Skeletal muscle satellite cell (primary cell): ENCODE measurements around the gene JAKMIP1.

Experiments
- H3K27me3 ChIP-seq: 2 replicates; pipeline ENCODE4 v1.7.0; 2013; ENCODE audit warnings: low read length; ENCODE audit not compliant: control insufficient read depth, insufficient read depth
- H3K36me3 ChIP-seq: 2 replicates; pipeline ENCODE4 v1.7.0; 2013; ENCODE audit warnings: mild to moderate bottlenecking, control low read depth, low read length; ENCODE audit not compliant: insufficient read depth
- H3K4me1 ChIP-seq: 2 replicates; pipeline ENCODE4 v1.7.0; 2013; ENCODE audit warnings: low read length; ENCODE audit not compliant: control insufficient read depth, insufficient read depth
- H3K4me2 ChIP-seq: 2 replicates; pipeline ENCODE4 v1.7.0; 2013; ENCODE audit warnings: mild to moderate bottlenecking, low read length
- H3K4me3 ChIP-seq: 2 replicates; pipeline ENCODE4 v1.7.0; 2013; ENCODE audit warnings: low read length
- H3K9ac ChIP-seq: 2 replicates; pipeline ENCODE4 v1.7.0; 2013; ENCODE audit warnings: mild to moderate bottlenecking, low read depth, low read length, moderate library complexity
- H3K9me3 ChIP-seq: replicated peaks from 2 replicates; pipeline ENCODE4 v1.7.0; 2013; ENCODE audit warnings: mild to moderate bottlenecking, control low read depth, low read length

Gene JAKMIP1

GRCh38 chr4:6118201-6118600, 82.1 kb downstream of the JAKMIP1 start:
- no peak overlapping the region for H3K4me3 ChIP-seq
- H3K9ac ChIP-seq = no peak overlapping the region
- no peaks in the 10 kb centered on the region for H3K27me3 ChIP-seq
- no peak overlapping the region for H3K4me2 ChIP-seq
- no peaks in the 10 kb centered on the region for H3K4me1 ChIP-seq
- no peaks in the 10 kb centered on the region for H3K36me3 ChIP-seq
- H3K9me3 ChIP-seq = no peaks in the 10 kb centered on the region

GRCh38 chr4:6116696-6117285, 83.6 kb downstream of the JAKMIP1 start:
- no peaks in the 10 kb centered on the region for H3K36me3 ChIP-seq
- no peak overlapping the region for H3K9ac ChIP-seq
- H3K4me2 ChIP-seq = no peak overlapping the region
- no peak overlapping the region for H3K4me3 ChIP-seq
- peaks cover 3% of the 10 kb centered on the region for H3K27me3 ChIP-seq
- no peaks in the 10 kb centered on the region for H3K4me1 ChIP-seq
- H3K9me3 ChIP-seq = no peaks in the 10 kb centered on the region

GRCh38 chr4:6115746-6116586, 84.4 kb downstream of the JAKMIP1 start:
- H3K4me3 ChIP-seq = no peak overlapping the region
- H3K9me3 ChIP-seq = no peaks in the 10 kb centered on the region
- H3K36me3 ChIP-seq = no peaks in the 10 kb centered on the region
- peaks cover 6% of the 10 kb centered on the region for H3K27me3 ChIP-seq
- no peak overlapping the region for H3K9ac ChIP-seq
- no peaks in the 10 kb centered on the region for H3K4me1 ChIP-seq
- H3K4me2 ChIP-seq = no peak overlapping the region

DNA sequence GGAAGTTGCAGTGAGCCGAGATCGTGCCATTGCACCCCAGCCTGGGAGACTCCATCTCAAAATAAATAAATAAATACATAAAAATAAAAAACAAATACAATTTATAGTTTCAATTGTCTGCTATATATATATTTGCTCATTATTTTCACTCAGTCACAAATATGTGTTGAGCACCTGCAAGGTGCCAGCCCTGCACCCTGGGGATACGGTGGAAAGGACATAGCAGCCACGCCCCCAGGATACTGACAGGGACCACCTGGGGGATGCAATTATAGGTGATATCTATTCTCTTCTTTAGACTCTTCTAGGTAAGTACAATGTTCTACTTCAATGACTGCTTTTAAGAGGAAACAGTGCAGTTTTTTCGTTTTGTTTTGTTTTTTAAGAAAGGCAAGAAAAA, 85.0 kb downstream of the JAKMIP1 start:
- Histone ChIP-seq H3K4me2 (no peak overlapping the region), H3K4me1 (no peaks in the 10 kb centered on the region), H3K9me3 (no peaks in the 10 kb centered on the region), H3K9ac (no peak overlapping the region), H3K4me3 (no peak overlapping the region), H3K27me3 (peaks cover 6% of the 10 kb centered on the region), H3K36me3 (no peaks in the 10 kb centered on the region)

GRCh38 chr4:6114601-6115000, 85.7 kb downstream of the JAKMIP1 start:
- Histone ChIP-seq H3K36me3 (no peaks in the 10 kb centered on the region), H3K4me2 (no peak overlapping the region), H3K9ac (no peak overlapping the region), H3K4me1 (no peaks in the 10 kb centered on the region), H3K9me3 (no peaks in the 10 kb centered on the region), H3K4me3 (no peak overlapping the region), H3K27me3 (peaks cover 6% of the 10 kb centered on the region)

- no peak overlapping the region for H3K9ac ChIP-seq
Observed at GRCh38 chr4:6114181-6114580, 86.2 kb downstream of the JAKMIP1 start.

DNA sequence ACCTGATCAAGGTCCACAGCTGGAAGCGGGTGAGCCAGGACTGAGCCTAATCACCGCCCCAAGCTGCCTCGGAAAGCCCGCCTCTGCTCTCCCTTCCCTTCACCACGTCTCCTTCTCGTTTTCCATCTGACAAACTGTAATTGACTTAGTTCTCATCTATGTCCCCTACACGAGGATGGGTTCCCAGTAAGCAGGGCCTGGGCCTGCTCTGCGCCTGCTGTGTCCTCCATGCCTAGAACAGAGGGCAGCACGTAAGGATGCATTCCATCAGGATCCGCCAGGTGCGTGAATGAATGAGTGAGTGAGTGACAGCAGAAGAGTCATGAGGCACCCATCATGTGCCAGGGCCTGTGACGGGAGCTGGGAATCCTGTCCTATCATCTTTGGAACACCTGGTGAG, 86.7 kb downstream of the JAKMIP1 start:
- Histone ChIP-seq H3K4me1 (no peaks in the 10 kb centered on the region), H3K4me2 (no peak overlapping the region), H3K9ac (no peak overlapping the region), H3K4me3 (no peak overlapping the region), H3K27me3 (peaks cover 6% of the 10 kb centered on the region), H3K9me3 (no peaks in the 10 kb centered on the region), H3K36me3 (no peaks in the 10 kb centered on the region)

More at GRCh38 chr4:6114181-6114580, 86.2 kb downstream of the JAKMIP1 start:
- Histone ChIP-seq H3K9me3 (no peaks in the 10 kb centered on the region), H3K4me2 (no peak overlapping the region), H3K4me1 (no peaks in the 10 kb centered on the region), H3K4me3 (no peak overlapping the region), H3K27me3 (peaks cover 6% of the 10 kb centered on the region), H3K36me3 (no peaks in the 10 kb centered on the region)

GRCh38 chr4:6112606-6113290, 87.6 kb downstream of the JAKMIP1 start:
- no peak overlapping the region for H3K4me3 ChIP-seq
- H3K9ac ChIP-seq = no peak overlapping the region
- H3K9me3 ChIP-seq = no peaks in the 10 kb centered on the region
- H3K27me3 ChIP-seq = peaks cover 6% of the 10 kb centered on the region
- H3K4me1 ChIP-seq = no peaks in the 10 kb centered on the region
- no peaks in the 10 kb centered on the region for H3K36me3 ChIP-seq
- H3K4me2 ChIP-seq = no peak overlapping the region

- Histone ChIP-seq H3K27me3 (peaks cover 6% of the 10 kb centered on the region), H3K4me3 (no peak overlapping the region), H3K9me3 (no peaks in the 10 kb centered on the region), H3K9ac (no peak overlapping the region), H3K4me2 (no peak overlapping the region), H3K4me1 (no peaks in the 10 kb centered on the region), H3K36me3 (no peaks in the 10 kb centered on the region)
Observed at GRCh38 chr4:6111354-6111960, 88.9 kb downstream of the JAKMIP1 start.

DNA sequence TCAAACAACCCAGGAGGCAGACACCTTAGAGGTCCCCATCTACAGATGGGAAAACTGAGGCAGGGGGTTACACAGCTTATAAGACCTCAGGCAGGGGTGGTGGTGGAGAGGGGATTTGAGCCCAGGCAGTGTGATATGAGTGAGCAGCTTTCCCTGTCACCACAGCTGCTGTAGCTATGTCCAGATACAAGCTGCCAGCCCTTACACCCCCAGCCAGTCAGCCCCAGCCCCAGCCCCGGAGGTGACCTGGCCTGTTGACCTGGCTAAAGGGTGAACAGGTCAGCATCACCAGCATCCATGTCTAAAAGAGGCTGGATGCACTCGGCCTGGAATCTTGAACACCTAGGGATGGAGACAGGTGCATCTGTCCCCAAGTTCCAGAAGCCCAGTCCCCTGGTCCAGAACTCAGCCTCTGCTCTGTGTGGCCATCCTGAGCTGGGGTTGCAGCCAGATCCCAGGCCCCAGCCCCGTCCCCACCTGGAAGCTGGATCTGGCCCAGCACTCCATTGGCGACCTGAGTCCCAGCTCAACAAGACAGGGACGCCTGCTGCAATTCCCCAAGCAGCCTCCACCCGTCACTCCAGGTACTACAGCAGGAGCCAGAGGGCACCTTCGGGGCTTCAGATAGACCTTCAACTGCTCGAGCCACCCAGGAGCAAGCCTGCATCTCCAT, 89.5 kb downstream of the JAKMIP1 start:
- peaks cover 6% of the 10 kb centered on the region for H3K27me3 ChIP-seq
- no peaks in the 10 kb centered on the region for H3K36me3 ChIP-seq
- H3K4me3 ChIP-seq = no peak overlapping the region
- no peak overlapping the region for H3K9ac ChIP-seq
- H3K9me3 ChIP-seq = no peaks in the 10 kb centered on the region
- H3K4me1 ChIP-seq = no peaks in the 10 kb centered on the region
- no peak overlapping the region for H3K4me2 ChIP-seq
